CD4-positive, alpha-beta T cell treated with Interleukin-17A for 4 hours (primary cell): Measurements from ENCODE around the gene MRE11.
"Not testable (repeated sequence)": the region's sequence is repeated elsewhere in the genome, so short reads cannot be mapped to it uniquely, and the experiment has no call there.

Source experiments
- DNase-seq: peaks from one replicate; pipeline ENCODE4 v3.0.0-alpha.2; 2020; ENCODE audit warnings: mixed read lengths

Gene MRE11

DNA sequence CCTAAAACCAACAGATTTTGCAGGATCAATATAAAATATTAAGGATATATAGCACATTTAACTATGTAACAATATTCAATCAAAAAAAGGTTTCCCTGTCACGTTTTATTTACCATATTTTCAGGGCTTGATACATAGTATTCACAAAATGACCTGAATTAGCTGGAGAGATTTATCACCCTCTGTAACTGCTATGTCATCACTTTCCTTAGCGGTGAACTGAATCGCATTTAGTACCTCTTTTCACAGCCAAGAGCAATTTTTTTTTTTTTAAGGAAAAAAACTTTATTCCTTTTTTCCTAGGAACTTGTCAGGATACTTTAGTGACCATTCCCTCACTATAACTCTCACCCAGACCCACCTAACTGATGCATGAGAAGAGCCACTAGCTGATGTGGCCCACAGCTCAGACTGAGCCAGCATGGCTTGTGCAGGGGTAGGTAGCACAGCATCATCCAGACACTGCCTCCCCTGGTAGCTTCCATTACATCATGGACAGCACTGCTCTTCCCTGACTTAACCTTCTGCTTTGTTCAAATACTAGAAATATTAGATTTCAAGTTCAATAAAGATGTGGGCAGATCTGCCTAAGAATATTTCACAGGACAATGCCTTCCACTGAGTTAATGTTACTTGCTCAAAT is 75.4 kb downstream of the MRE11 start:
- DNase-seq: no peak

DNA sequence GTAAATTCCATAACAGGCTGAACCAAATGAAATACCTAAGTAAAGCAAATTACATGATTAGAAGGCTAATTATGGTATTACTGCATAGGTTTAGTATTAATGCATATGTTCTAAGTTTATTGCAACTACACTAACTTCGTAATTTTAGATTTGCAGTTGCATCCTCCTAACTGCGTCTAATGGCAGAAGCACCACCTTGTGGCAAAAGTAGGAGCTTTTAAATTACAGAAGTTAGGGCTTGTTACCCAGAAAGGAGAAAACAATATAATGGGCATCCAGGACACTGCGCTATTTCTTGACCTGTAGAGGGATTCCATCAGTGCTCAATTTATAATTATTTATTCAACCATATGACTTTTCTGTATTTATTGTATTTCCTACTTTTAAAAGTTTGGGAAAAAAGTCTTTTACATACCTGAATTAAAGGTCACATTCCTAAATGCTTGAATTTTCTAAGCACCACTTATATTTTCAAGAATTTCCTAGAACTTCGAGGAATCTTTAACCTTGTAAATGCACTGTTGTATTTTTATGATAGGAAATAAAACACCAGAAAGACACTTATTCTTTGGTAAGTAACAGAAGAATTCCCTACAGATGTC is 76.2 kb downstream of the MRE11 start:
- no peak for DNase-seq

DNA sequence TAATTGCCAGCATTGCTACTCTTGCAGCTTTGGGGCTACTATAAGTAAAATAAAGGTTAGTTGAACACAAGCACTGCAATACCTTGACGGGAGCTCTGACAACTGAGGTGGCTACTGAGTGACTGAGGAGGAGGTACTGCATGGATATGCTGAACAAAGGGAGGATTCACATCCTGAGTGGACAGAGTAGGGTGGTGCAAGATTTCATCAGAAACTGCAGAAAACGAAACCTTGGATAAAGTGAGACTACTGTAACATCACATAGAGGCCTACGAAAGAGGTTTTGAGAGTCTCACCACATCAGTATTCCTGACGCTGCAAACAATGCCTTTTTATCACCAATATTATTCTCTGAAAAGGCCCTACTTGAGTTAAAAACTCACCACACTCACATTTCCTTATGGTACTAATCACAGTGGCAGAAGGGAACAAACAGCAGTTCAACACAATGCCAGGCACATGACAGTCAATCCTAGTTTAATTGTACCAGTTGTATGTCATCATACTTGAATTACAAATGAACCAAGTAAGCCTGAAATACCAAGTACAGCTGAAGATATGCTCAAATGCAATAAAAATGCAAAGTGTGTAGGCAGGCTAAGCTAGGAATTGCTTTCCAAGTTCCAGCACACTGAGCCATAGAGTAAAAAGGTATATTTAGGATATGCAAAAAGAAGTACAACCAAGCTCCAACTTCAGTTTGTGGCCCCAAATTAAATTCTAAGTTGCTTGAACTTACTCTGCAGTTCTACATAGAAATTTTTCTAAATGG is 88.4 kb downstream of the MRE11 start:
- no peak for DNase-seq

DNA sequence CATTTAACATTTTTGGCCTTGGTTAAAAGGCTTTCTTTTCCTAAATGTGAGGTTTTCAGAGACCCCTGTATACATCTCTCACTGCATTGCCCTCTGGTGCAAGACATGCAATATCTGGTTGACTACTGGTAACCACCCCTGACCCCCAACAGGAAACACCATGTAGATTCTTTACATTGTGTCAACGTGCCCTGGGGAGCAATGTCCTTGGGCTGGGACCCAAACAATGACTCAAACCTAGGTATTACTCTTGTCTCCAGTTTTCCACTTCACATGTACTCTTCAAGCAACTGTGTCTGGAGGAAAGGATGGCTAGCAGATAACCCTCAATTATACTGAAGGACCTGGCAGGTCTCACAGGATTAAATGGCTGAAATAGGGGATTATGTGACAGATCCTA is 91.3 kb downstream of the MRE11 start:
- no peak for DNase-seq

DNA sequence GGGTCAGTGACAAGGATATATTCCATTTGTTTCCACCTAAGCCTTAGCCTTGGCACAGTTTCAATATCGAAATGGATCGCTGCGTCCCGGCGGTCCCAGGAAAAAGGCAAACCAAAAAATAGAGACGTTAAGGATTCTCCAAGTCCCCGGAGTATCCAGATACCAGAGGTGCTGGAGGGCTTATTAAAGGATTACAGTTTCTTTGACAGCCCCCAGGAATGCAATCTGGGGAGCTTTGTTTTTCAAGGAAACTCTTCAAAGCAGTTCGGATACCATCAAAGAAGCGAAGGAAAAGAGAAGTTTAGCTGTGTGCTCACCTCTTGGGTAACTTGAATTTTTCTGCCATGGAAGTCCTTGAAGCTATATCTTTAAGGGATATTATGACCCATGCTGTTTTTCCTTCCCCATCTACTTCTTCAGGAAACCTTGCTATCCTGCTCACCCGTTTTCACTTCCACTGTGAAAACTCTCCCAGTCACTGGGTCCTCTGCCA is 91.8 kb downstream of the MRE11 start:
- DNase-seq: no peak

DNA sequence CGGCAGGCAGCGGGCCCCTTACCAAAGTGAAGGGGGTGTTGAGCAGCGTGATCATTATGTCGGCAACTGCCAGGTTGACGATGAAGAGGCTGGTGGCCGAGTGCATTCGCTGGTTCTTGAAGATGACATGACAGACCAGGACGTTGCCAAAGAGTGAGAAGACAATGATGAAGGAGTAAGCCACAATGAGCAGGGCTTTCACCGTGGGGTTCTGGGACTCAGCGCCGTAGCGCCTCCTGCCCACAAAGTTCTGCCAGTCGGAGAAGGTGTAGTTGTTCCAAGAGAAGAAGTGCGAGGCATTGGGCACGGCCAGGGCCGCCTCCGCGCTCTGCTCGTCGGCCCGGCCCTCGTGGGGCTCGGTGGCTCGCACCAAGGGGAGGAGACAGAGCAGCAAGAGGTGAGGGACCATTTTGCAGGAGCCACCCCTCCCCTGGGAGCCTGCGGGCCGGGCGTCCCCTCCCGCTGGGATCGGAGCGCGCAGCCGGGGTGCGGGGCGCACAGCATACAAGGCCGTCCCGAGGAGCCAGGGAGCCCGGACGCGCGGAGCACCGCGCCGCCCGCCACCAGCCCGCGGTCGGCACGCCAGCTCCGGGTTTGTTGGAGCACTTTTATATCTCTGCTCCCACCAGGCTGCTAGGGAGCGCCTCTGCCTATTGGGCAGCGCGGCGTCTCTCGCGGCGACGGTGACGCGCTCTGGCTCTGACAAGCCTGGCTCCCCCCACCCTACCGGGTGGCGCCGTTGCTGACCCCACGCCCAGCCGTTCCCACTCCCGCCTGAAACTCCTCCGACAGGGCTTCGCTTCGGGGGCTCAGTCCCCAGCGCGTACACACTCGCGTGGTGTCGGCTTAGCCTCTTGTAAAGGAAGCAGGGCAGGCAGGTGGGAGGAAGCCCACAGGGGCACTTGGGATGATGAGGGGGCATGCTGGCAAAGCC is 92.5 kb downstream of the MRE11 start, which contains the start of gene GPR83:
Gene GPR83 (minus strand): TSS at position 581 of the 934 bp plus-strand sequence. CDS start 172 bp downstream, at position 409.
- DNase-seq: no peak

DNA sequence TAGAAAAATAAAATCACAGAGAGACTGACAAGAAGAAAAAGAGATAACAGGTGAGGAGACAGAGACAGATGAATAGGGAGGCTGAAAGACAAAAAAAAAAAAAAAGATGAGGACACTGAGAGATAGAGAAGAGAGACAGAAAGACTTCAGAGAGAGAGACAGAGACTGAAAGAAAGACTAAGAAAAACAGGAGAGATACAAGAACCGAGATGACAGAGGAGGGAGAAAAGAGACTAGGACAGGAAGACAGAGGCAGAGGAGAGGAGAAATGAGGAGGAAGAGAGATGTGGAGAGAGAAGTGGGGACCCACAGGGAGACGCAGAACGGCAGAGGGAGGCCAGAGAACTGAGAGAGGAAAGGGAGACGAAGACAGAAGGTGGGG is 93.2 kb downstream of the MRE11 start:
- DNase-seq: no peak

DNA sequence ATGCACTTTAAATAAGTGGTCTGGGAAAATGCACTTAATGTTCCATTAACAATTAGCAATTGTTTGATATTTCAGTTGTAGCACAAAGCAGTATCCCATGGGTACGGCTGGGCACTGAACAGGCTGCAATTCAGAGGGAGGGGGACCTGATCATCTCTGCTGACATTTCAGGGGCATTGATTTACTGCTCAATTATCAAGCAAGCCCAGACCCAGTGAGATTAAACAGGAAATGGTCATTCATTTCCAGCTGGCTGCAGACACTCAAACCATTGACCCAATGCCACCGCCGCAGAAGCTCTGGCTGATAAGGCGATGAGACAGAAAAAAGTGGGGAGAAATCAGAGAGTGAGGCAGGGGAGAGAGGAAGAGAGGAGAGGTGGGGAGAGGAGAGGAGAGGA is 93.6 kb downstream of the MRE11 start:
- no peak for DNase-seq

DNA sequence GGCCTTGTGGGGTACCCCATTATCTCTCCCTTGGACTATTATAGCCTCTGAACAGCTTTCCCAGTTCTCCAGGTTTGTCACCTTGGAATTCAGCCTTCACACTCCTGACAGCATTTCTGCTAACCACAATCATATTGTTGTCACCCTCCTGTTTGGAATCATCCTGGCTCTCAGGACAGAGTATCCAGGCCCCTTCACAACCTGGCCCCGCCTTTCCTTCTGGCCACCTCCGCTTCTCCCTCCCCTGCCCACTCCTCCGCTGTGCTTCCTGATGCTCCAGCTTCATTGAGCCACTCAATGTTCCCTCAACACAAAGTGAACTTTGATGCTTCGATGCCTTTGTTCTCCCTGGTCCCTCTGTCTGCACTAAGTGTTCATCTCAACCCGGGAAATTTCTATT is 95.5 kb downstream of the MRE11 start:
- no peak for DNase-seq

DNA sequence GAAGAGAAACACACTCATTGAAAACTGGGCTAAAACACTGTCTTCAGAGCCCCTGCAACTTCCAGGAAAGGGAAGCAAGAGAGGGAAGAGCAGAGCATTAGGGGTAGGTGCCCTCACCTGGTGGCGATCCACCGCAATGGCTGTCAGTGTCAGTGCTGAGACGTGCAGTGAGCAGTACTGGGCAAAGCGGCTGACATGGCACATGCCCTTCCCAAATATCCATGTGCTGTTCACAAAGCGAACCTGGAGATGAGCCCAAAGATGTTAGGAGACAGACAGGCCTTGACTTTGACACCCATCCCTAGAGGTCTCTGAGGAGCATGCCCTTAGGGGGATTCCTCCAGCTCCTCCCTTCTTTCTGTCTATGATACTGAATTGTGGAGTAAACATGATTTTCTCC is 97.4 kb downstream of the MRE11 start:
- DNase-seq: no peak

DNA sequence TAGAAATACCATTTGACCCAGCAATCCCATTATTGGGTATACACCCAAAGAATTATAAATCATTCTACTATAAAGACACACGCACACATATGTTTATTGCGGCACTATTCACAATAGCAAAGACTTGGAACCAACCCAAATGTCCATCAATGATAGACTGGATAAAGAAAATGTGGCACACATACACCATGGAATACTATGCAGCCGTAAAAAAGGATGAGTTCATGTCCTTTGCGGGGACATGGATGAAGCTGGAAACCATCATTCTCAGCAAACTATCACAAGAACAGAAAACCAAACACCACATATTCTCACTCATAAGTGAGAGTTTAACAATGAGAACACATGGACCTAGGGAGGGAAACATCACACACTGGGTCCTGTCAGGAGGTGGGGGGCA is 101.7 kb downstream of the MRE11 start:
- not testable (repeated sequence) for DNase-seq

DNA sequence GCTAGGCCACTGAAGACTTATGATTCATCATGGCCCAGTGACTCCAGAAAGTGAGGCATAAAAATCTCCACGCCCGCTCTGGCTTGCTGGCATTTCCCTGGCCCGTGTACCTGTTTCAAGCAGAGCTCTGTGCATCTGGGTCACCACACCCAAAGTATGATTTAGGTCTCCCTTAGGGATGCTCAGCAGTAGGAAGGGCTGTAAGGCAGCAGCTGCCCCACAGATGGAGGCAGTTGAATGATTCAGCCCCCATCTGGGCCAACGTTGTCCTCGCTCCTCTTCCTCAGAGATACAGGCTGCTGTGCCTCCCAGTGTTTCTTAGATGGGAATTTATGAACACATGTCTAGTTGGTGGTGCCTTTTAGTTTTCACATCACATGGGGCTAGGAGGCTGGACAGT is 114.0 kb downstream of the MRE11 start:
- DNase-seq: no peak

DNA sequence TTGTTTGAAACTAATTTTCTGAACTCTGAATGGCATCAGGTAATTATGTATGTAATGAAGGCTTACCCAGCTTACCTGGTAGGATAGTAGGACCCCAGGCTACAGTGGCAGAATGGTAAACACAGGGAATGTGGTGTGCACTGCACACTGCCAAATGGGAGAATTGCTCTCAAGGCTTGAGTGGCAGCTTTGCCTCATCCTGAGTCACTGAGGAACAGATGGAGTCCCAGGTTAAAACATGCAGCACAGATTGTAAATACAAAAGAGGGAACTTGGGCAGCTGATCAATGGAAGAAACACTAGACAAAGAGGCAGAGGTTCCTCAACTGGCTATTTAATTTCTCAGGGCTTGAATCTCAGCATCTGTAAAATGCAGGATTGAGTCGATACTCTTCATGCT is 116.8 kb downstream of the MRE11 start:
- no peak for DNase-seq

DNA sequence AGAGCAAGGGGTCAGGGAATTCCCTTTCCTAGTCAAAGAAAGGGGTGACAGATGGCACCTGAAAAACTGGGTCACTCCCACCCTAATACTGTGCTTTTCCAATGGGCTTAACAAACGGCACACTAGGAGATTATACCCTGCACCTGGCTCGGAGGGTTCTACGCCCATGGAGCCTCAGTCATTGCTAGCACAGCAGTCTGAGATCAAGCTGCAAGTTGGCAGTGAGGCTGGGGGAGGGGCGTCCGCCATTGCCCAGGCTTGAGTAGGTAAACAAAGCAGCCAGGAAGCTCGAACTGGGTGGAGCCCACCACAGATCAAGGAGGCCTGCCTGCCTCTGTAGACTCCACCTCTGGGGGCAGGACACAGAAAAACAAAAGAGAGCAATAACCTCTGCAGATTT is 123.1 kb downstream of the MRE11 start:
- not testable (repeated sequence) for DNase-seq
